Measurements from ENCODE around the gene SMCHD1.

- TF ChIP-seq PBX3 (IDR thresholded peaks at IDR 0.05) (no peak), RAD21 (conservative IDR thresholded peaks at IDR 0.05 in 1 of 2, IDR thresholded peaks at IDR 0.05 in 1 of 2) (no peak), MAFK (IDR thresholded peaks at IDR 0.05; ENCODE audit: partially characterized antibody) (no peak), POLR2A (IDR thresholded peaks at IDR 0.05; ENCODE audit: low read length) (no peak), CEBPB (IDR thresholded peaks at IDR 0.05) (no peak)
- TF ChIP-seq, protein P1, sequence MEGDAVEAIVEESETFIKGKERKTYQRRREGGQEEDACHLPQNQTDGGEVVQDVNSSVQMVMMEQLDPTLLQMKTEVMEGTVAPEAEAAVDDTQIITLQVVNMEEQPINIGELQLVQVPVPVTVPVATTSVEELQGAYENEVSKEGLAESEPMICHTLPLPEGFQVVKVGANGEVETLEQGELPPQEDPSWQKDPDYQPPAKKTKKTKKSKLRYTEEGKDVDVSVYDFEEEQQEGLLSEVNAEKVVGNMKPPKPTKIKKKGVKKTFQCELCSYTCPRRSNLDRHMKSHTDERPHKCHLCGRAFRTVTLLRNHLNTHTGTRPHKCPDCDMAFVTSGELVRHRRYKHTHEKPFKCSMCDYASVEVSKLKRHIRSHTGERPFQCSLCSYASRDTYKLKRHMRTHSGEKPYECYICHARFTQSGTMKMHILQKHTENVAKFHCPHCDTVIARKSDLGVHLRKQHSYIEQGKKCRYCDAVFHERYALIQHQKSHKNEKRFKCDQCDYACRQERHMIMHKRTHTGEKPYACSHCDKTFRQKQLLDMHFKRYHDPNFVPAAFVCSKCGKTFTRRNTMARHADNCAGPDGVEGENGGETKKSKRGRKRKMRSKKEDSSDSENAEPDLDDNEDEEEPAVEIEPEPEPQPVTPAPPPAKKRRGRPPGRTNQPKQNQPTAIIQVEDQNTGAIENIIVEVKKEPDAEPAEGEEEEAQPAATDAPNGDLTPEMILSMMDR (IDR thresholded peaks at IDR 0.05), result no peak
Measured at GRCh38 chr18:2797951-2798350, 142.4 kb downstream of the SMCHD1 start.

All from A549 (cell line).